Islet of Langerhans (tissue), 1 donor: ENCODE measurements around the gene TOR1A.
"Not testable (repeated sequence)": the region's sequence is repeated elsewhere in the genome, so short reads cannot be mapped to it uniquely, and the experiment has no call there.

Source experiments
- FAIRE-seq: peaks from one replicate; lab custom pipeline; 2011; peaks lifted over from hg19 to GRCh38; lab: Jason Lieb, UNC

TOR1A gene

GRCh38 chr9:129816501-129817435 is 7.2 kb downstream of the TOR1A start:
- FAIRE-seq: no peak

GRCh38 chr9:129815278-129815677 is 8.7 kb downstream of the TOR1A start:
- no peak for FAIRE-seq

GRCh38 chr9:129814432-129815223 is 9.3 kb downstream of the TOR1A start:
- no peak for FAIRE-seq

- FAIRE-seq: no peak
These were observed 10.3 kb downstream of the TOR1A start for GRCh38 chr9:129813661-129814060.

- FAIRE-seq: no peak
These were observed 11.6 kb downstream of the TOR1A start for GRCh38 chr9:129812385-129812784.

- FAIRE-seq: no peak
These were observed 12.0 kb downstream of the TOR1A start for GRCh38 chr9:129811967-129812363.

- FAIRE-seq: no peak
These were observed 13.1 kb downstream of the TOR1A start for GRCh38 chr9:129810788-129811187.

- FAIRE-seq: no peak
These were observed 13.8 kb downstream of the TOR1A start for GRCh38 chr9:129810116-129810515.

GRCh38 chr9:129809346-129809745 is 14.6 kb downstream of the TOR1A start:
- no peak for FAIRE-seq

GRCh38 chr9:129806061-129806460 is 17.9 kb downstream of the TOR1A start:
- no peak for FAIRE-seq

- FAIRE-seq: no peak
These were observed 20.3 kb downstream of the TOR1A start for GRCh38 chr9:129803676-129804060.

- no peak for FAIRE-seq
These were observed 20.9 kb downstream of the TOR1A start, which contains the start of gene TOR1B for GRCh38 chr9:129802833-129803675. TOR1B (plus strand) TSS chr9:129803184; CDS start chr9:129803213, 29 bp downstream.

GRCh38 chr9:129801504-129801903 is 22.4 kb downstream of the TOR1A start:
- FAIRE-seq: no peak

- no peak for FAIRE-seq
These were observed 25.0 kb downstream of the TOR1A start for GRCh38 chr9:129798973-129799372.

- FAIRE-seq: not testable (repeated sequence)
These were observed 27.9 kb downstream of the TOR1A start for GRCh38 chr9:129796029-129796428.

GRCh38 chr9:129794549-129794948 is 29.4 kb downstream of the TOR1A start:
- no peak for FAIRE-seq

GRCh38 chr9:129786481-129786880 is 37.5 kb downstream of the TOR1A start:
- no peak for FAIRE-seq

- FAIRE-seq: no peak
These were observed 38.1 kb downstream of the TOR1A start for GRCh38 chr9:129785866-129786265.

- FAIRE-seq: not testable (repeated sequence)
These were observed 39.0 kb downstream of the TOR1A start for GRCh38 chr9:129784970-129785369.

- no peak for FAIRE-seq
These were observed 40.2 kb downstream of the TOR1A start for GRCh38 chr9:129783516-129784361.

- no peak for FAIRE-seq
These were observed 42.0 kb downstream of the TOR1A start for GRCh38 chr9:129781981-129782380.
